A549 (cell line): ENCODE results near the gene CEP135.

Source experiments
- CEBPB ChIP-seq, 2 experiments: fragments of >200 bp in 1 of 2; sonication (Bioruptor Twin) in 1 of 2; formaldehyde crosslinking in 1 of 2; IDR thresholded peaks; 2 replicates each; pipeline ENCODE4 v1.6.1; 2012 to 2016
- EP300 ChIP-seq, 2 experiments: fragments of >200 bp; sonication (Bioruptor Twin); formaldehyde crosslinking; IDR thresholded peaks; 2 replicates in 1 of 2; 3 replicates in 1 of 2; pipeline ENCODE4 v1.6.1; 2016 to 2017
- POLR2A ChIP-seq: IDR thresholded peaks from 2 replicates; pipeline ENCODE4 v1.6.1; 2012; ENCODE audit warnings: mild to moderate bottlenecking, low read length
- RAD21 ChIP-seq, 2 experiments: fragments of >200 bp in 1 of 2; sonication (Bioruptor Twin) in 1 of 2; formaldehyde crosslinking in 1 of 2; IDR thresholded peaks in 1 of 2; conservative IDR thresholded peaks in 1 of 2; 2 replicates in 1 of 2; 3 replicates in 1 of 2; pipeline ENCODE4 v1.6.1; 2012 to 2018; ENCODE audit warnings: inconsistent platforms in 1 of 2
- TF ChIP-seq, protein P1 (sequence below): fragments of >200 bp; sonication (Bioruptor Twin); formaldehyde crosslinking; IDR thresholded peaks from 3 replicates; pipeline ENCODE4 v1.5.1; 2016

DNA sequence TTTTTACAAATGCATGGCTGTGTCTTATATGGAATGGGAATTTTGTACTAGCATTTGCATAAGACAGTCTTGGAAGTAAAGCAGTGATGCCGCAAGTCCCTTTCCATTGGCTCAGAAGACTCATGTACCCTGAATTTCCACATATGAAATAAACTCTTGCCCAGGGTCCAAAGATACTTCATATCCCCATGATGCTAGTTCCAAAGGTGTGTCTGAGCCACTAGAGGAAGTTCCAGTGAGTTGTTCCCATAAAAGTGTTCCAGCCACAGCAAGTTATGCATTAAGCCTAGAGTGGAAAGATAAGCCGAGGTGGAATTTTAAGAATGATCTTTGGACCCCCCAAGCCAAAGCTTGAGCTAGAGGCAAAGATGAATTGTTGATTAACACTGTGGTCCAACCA lies 9.3 kb upstream of the CEP135 start:
- TF ChIP-seq EP300 (IDR thresholded peaks at IDR 0.05): no peak
- TF ChIP-seq, protein P1, sequence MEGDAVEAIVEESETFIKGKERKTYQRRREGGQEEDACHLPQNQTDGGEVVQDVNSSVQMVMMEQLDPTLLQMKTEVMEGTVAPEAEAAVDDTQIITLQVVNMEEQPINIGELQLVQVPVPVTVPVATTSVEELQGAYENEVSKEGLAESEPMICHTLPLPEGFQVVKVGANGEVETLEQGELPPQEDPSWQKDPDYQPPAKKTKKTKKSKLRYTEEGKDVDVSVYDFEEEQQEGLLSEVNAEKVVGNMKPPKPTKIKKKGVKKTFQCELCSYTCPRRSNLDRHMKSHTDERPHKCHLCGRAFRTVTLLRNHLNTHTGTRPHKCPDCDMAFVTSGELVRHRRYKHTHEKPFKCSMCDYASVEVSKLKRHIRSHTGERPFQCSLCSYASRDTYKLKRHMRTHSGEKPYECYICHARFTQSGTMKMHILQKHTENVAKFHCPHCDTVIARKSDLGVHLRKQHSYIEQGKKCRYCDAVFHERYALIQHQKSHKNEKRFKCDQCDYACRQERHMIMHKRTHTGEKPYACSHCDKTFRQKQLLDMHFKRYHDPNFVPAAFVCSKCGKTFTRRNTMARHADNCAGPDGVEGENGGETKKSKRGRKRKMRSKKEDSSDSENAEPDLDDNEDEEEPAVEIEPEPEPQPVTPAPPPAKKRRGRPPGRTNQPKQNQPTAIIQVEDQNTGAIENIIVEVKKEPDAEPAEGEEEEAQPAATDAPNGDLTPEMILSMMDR: no peak
- no peak for TF ChIP-seq RAD21 (conservative IDR thresholded peaks at IDR 0.05 in 1 of 2, IDR thresholded peaks at IDR 0.05 in 1 of 2)
- no peak for TF ChIP-seq POLR2A
- TF ChIP-seq CEBPB (IDR thresholded peaks at IDR 0.05): no peak
